Fibroblast of lung (primary cell): ENCODE data around the gene KRT76. TPM values are rescaled to one million over a fixed set of nuclear protein-coding genes. Genes with fewer than 3 reads are reported as not detected.

Experiments used
- DNase-seq, 2 donors: peaks; one replicate each; pipeline versions ENCODE4 v3.0.0 to v3.0.0-alpha.2; 2010; ENCODE audit warnings: low read depth in 2 of 2
- H2AFZ ChIP-seq: 2 replicates; pipeline ENCODE4 v1.5.1; 2012; ENCODE audit warnings: low read length, control low read depth, inconsistent platforms
- H3K27ac ChIP-seq: 2 replicates; pipeline ENCODE4 v1.5.1; 2011; ENCODE audit warnings: low read length, control low read depth; ENCODE audit not compliant: insufficient read depth
- H3K27me3 ChIP-seq: 2 replicates; pipeline ENCODE4 v1.5.1; 2011; ENCODE audit warnings: mild to moderate bottlenecking, low read length; ENCODE audit not compliant: control insufficient read depth, insufficient read depth
- H3K36me3 ChIP-seq: 2 replicates; pipeline ENCODE4 v1.5.1; 2011; ENCODE audit warnings: low read length; ENCODE audit not compliant: control insufficient read depth, insufficient read depth
- H3K4me1 ChIP-seq: 2 replicates; pipeline ENCODE4 v1.5.1; 2011; ENCODE audit warnings: low read length; ENCODE audit not compliant: control insufficient read depth, insufficient read depth; ENCODE audit errors: extremely low read depth
- H3K4me2 ChIP-seq: 2 replicates; pipeline ENCODE4 v1.5.1; 2011; ENCODE audit warnings: low read length, control low read depth; ENCODE audit not compliant: insufficient read depth; ENCODE audit errors: extremely low read depth
- H3K4me3 ChIP-seq, 4 experiments: fragments of 200-600 bp in 1 of 4; sonication (generic) in 1 of 4; replicated peaks in 1 of 4; 2 replicates each; pipeline ENCODE4 v1.5.1; 2011 to 2016; ENCODE audit warnings: low read length in 4 of 4, low read depth in 3 of 4, mild to moderate bottlenecking in 3 of 4, control low read depth in 2 of 4, inconsistent platforms in 1 of 4, mixed read lengths in 1 of 4; ENCODE audit not compliant: insufficient read depth in 1 of 4; ENCODE audit errors: control extremely low read depth in 1 of 4
- H3K79me2 ChIP-seq: 2 replicates; pipeline ENCODE4 v1.5.1; 2012; ENCODE audit warnings: mild to moderate bottlenecking, low read length, inconsistent platforms; ENCODE audit not compliant: control insufficient read depth, insufficient read depth
- H3K9ac ChIP-seq: 2 replicates; pipeline ENCODE4 v1.5.1; 2011; ENCODE audit warnings: mild to moderate bottlenecking, low read length, control low read depth; ENCODE audit not compliant: insufficient read depth
- H3K9me3 ChIP-seq: 2 replicates; pipeline ENCODE4 v1.5.1; 2012; ENCODE audit warnings: low read depth, low read length; ENCODE audit not compliant: control insufficient read depth, insufficient read depth
- H4K20me1 ChIP-seq: 2 replicates; pipeline ENCODE4 v1.5.1; 2011; ENCODE audit warnings: low read length; ENCODE audit not compliant: control insufficient read depth, insufficient read depth; ENCODE audit errors: extremely low read depth
- EZH2 ChIP-seq: IDR thresholded peaks from 2 replicates; pipeline ENCODE4 v1.5.1; 2012; ENCODE audit warnings: low read length, control low read depth, mild to moderate bottlenecking; ENCODE audit errors: missing control alignments
- polyA plus RNA-seq, 2 donors: library from polyadenylated mRNA; depleted of rRNA in 1 of 2; stranded (reverse) in 1 of 2; unstranded in 1 of 2; fragments of >200 nt; gene quantifications; 2 replicates each; pipeline ENCODE4 v1.2.1, GENCODE V29; 2011 to 2012; ENCODE audit warnings: missing spikeins in 1 of 2
- total RNA-seq: library from RNA; depleted of rRNA; stranded (reverse); fragments of >200 nt; gene quantifications from 2 replicates; pipeline ENCODE4 v1.2.1, GENCODE V29; 2014
- TF ChIP-seq, protein P1 (sequence below), 2 donors: IDR thresholded peaks in 1 of 2; conservative IDR thresholded peaks in 1 of 2; 1 replicate in 1 of 2; 2 replicates in 1 of 2; pipeline ENCODE4 v1.5.1; 2011 to 2012; ENCODE audit warnings: low read length in 2 of 2, control low read depth in 1 of 2, inconsistent platforms in 1 of 2, low read depth in 1 of 2, mild to moderate bottlenecking in 1 of 2

The KRT76 gene
- total and polyA plus RNA-seq, 2 donors (not counting 1 experiment from before 2014, with no cell fraction given), result not detected

DNA sequence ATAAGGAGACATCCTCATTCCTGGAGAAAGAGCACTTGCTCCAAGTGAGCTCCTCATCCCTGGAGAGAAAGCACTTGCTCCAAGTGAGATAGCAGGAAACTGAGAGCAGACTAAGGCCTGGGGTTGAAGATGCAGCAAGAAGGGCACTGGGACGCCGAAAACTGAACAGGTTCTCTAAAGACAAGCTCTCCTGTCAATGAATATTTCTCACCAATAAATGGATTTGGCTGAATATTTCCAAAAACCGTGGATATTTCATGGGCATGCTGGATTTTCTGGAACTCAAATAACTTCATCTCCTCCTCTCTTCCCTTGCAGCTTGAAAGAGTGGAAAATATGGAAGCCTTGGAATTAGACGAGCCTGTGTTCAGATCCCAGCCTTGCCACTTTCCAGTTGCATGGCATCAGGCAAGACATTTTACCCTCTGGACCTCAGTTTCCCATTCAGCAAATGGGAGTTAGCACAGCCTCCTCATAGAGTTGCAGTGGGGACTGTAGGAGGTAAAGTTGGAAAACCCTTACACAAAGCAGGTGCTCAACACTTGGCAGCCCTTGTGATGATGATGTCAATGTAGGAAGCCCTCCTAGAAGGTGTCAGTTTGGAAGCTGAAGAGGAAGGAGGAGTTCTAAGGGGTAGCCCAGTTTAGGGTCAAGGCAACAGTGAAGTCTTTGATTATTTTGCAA is 4.4 kb upstream of the KRT76 start:
- no peaks in the 10 kb centered on the region for H3K9me3 ChIP-seq
- no peak for DNase-seq
- no peak overlapping the region for H3K4me2 ChIP-seq
- H3K36me3 ChIP-seq, result no peaks in the 10 kb centered on the region
- no peaks in the 10 kb centered on the region for H3K79me2 ChIP-seq
- H3K4me3 ChIP-seq, result no peak overlapping the region
- H3K4me1 ChIP-seq, result no peaks in the 10 kb centered on the region
- no peak for TF ChIP-seq EZH2
- TF ChIP-seq, protein P1, sequence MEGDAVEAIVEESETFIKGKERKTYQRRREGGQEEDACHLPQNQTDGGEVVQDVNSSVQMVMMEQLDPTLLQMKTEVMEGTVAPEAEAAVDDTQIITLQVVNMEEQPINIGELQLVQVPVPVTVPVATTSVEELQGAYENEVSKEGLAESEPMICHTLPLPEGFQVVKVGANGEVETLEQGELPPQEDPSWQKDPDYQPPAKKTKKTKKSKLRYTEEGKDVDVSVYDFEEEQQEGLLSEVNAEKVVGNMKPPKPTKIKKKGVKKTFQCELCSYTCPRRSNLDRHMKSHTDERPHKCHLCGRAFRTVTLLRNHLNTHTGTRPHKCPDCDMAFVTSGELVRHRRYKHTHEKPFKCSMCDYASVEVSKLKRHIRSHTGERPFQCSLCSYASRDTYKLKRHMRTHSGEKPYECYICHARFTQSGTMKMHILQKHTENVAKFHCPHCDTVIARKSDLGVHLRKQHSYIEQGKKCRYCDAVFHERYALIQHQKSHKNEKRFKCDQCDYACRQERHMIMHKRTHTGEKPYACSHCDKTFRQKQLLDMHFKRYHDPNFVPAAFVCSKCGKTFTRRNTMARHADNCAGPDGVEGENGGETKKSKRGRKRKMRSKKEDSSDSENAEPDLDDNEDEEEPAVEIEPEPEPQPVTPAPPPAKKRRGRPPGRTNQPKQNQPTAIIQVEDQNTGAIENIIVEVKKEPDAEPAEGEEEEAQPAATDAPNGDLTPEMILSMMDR (conservative IDR thresholded peaks at IDR 0.05 in 1 of 2, IDR thresholded peaks at IDR 0.05 in 1 of 2; ENCODE audit: low read depth in 1 of 2, low read length in 2 of 2), result no peak
- H2AFZ ChIP-seq, result no peak overlapping the region
- H3K9ac ChIP-seq, result no peak overlapping the region
- peaks cover 10% of the 10 kb centered on the region for H3K27me3 ChIP-seq
- H3K27ac ChIP-seq, result no peak overlapping the region
- H4K20me1 ChIP-seq, result no peaks in the 10 kb centered on the region

DNA sequence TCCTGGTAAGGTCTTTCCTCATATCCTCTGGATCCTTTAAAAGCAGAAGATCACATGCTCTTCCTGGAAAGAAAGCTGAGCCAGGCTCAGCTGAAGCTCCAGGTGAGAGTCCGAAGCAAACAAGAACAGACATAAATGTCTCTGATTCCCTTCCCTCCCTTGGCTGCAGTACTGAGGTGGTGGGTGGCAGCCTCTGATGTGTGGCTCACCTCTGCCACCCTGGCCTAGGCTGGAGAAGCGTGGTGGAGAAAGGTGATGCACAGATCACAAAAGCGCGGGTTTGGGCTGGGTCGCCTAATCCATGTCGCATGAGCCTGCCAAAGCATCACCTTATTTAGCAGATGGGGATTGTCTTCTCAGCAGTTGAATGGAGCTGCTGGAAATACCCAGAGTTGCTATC is 2.8 kb upstream of the KRT76 start:
- no peak overlapping the region for H3K4me3 ChIP-seq
- no peak for DNase-seq
- no peak overlapping the region for H3K4me2 ChIP-seq
- TF ChIP-seq, protein P1 (conservative IDR thresholded peaks at IDR 0.05 in 1 of 2, IDR thresholded peaks at IDR 0.05 in 1 of 2; ENCODE audit: low read depth in 1 of 2, low read length in 2 of 2), result no peak
- H3K4me1 ChIP-seq, result no peaks in the 10 kb centered on the region
- no peaks in the 10 kb centered on the region for H3K79me2 ChIP-seq
- H3K27me3 ChIP-seq, result peaks cover 10% of the 10 kb centered on the region
- H3K9ac ChIP-seq, result no peak overlapping the region
- no peaks in the 10 kb centered on the region for H4K20me1 ChIP-seq
- no peaks in the 10 kb centered on the region for H3K36me3 ChIP-seq
- H3K9me3 ChIP-seq, result no peaks in the 10 kb centered on the region
- no peak overlapping the region for H3K27ac ChIP-seq
- no peak overlapping the region for H2AFZ ChIP-seq

DNA sequence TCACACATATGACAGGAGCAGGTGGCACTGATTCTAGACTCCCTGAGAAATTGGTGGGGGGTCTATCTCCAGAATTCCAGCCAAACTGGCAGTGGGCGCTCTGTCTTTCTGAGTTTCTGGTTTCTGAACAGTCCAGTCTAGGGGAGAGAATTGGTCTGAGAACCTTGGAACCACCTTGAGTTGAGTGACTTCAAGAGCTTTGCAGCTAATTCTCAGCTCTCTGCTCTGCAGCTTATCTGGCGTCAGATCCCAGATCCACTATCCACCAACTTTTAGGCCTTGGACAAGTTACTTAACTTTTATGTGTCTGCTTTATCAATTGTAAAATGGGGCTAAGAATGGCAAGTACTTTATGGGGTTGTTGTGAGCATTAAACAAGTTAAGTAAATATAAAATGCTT is 1.7 kb upstream of the KRT76 start:
- Histone ChIP-seq H3K4me1 (no peaks in the 10 kb centered on the region), H3K27me3 (peaks cover 15% of the 10 kb centered on the region), H3K79me2 (no peaks in the 10 kb centered on the region), H3K9ac (no peak overlapping the region), H4K20me1 (no peaks in the 10 kb centered on the region), H3K9me3 (no peaks in the 10 kb centered on the region), H3K4me2 (no peak overlapping the region), H3K4me3 (no peak overlapping the region), H2AFZ (no peak overlapping the region), H3K27ac (no peak overlapping the region), H3K36me3 (no peaks in the 10 kb centered on the region)
- DNase-seq, result no peak
- TF ChIP-seq, protein P1 (conservative IDR thresholded peaks at IDR 0.05 in 1 of 2, IDR thresholded peaks at IDR 0.05 in 1 of 2; ENCODE audit: low read depth in 1 of 2, low read length in 2 of 2), result no peak
- TF ChIP-seq EZH2, result no peak
